Mesenchymal stem cell (in vitro differentiated cells and primary cell): ENCODE data around the gene SPC25.
"Not testable (repeated sequence)": the region's sequence is repeated elsewhere in the genome, so short reads cannot be mapped to it uniquely, and the experiment has no call there.

Experiments
- DNase-seq: peaks from one replicate; pipeline ENCODE4 v3.0.0-alpha.2; 2013
- H2AFZ ChIP-seq: one replicate; pipeline ENCODE4 v1.6.1; 2013; ENCODE audit warnings: low read depth, mild to moderate bottlenecking, control low read depth, inconsistent platforms, low read length, moderate library complexity
- H2AK5ac ChIP-seq: 2 replicates; pipeline ENCODE4 v1.6.1; 2013; ENCODE audit warnings: low read length, moderate library complexity, mild to moderate bottlenecking, inconsistent platforms; ENCODE audit not compliant: severe bottlenecking
- H2BK120ac ChIP-seq: one replicate; pipeline ENCODE4 v1.6.1; 2013; ENCODE audit warnings: low read depth, mild to moderate bottlenecking, inconsistent platforms, low read length, moderate library complexity
- H2BK12ac ChIP-seq, 2 experiments: one replicate each; pipeline ENCODE4 v1.6.1; 2013; ENCODE audit warnings: inconsistent platforms in 2 of 2, low read length in 2 of 2, mild to moderate bottlenecking in 2 of 2, moderate library complexity in 2 of 2, control low read depth in 1 of 2
- H2BK15ac ChIP-seq: one replicate; pipeline ENCODE4 v1.6.1; 2013; ENCODE audit warnings: mild to moderate bottlenecking, low read depth, inconsistent platforms; ENCODE audit not compliant: poor library complexity, severe bottlenecking
- H2BK5ac ChIP-seq: 2 replicates; pipeline ENCODE4 v1.6.1; 2013; ENCODE audit warnings: low read depth, mild to moderate bottlenecking, low read length, control low read depth, inconsistent platforms; ENCODE audit not compliant: poor library complexity, severe bottlenecking
- H3K14ac ChIP-seq, 2 experiments: one replicate each; pipeline ENCODE4 v1.6.1; 2013; ENCODE audit warnings: inconsistent platforms in 2 of 2, low read length in 2 of 2, control low read depth in 1 of 2, mild to moderate bottlenecking in 1 of 2, moderate library complexity in 1 of 2
- H3K18ac ChIP-seq, 2 experiments: one replicate each; pipeline ENCODE4 v1.6.1; 2013; ENCODE audit warnings: inconsistent platforms in 2 of 2, low read length in 2 of 2, control low read depth in 1 of 2, low read depth in 1 of 2, mild to moderate bottlenecking in 1 of 2
- H3K23ac ChIP-seq, 2 experiments: one replicate each; pipeline ENCODE4 v1.6.1; 2013; ENCODE audit warnings: inconsistent platforms in 2 of 2, low read length in 2 of 2, mild to moderate bottlenecking in 2 of 2, moderate library complexity in 2 of 2, control low read depth in 1 of 2
- H3K27ac ChIP-seq: 2 replicates; pipeline ENCODE4 v1.5.1; 2013; ENCODE audit warnings: mild to moderate bottlenecking, moderate library complexity, low read length, control low read depth, inconsistent platforms; ENCODE audit not compliant: poor library complexity, severe bottlenecking
- H3K27me3 ChIP-seq, 2 experiments: 2 replicates each; pipeline versions ENCODE4 v1.6.1 to v1.7.0; 2013; ENCODE audit warnings: low read length in 2 of 2, mild to moderate bottlenecking in 2 of 2, moderate library complexity in 2 of 2, control low read depth in 1 of 2, inconsistent platforms in 1 of 2; ENCODE audit not compliant: control insufficient read depth in 1 of 2, insufficient read depth in 1 of 2
- H3K36me3 ChIP-seq, 2 experiments: 2 replicates each; pipeline versions ENCODE4 v1.6.1 to v1.7.0; 2013; ENCODE audit warnings: low read length in 2 of 2, control low read depth in 1 of 2, inconsistent platforms in 1 of 2, low read depth in 1 of 2, mild to moderate bottlenecking in 1 of 2; ENCODE audit not compliant: insufficient read depth in 2 of 2, control insufficient read depth in 1 of 2
- H3K4ac ChIP-seq, 2 experiments: one replicate each; pipeline ENCODE4 v1.6.1; 2013; ENCODE audit warnings: inconsistent platforms in 2 of 2, low read length in 2 of 2, mild to moderate bottlenecking in 2 of 2, moderate library complexity in 2 of 2, control low read depth in 1 of 2, low read depth in 1 of 2
- H3K4me1 ChIP-seq: 2 replicates; pipeline ENCODE4 v1.6.1; 2013; ENCODE audit warnings: low read depth, low read length, control low read depth; ENCODE audit not compliant: control insufficient read depth, insufficient read depth
- H3K4me2 ChIP-seq: 2 replicates; pipeline ENCODE4 v1.6.1; 2013; ENCODE audit warnings: low read length, mild to moderate bottlenecking, inconsistent platforms; ENCODE audit not compliant: poor library complexity, severe bottlenecking
- H3K4me3 ChIP-seq, 2 experiments: 2 replicates each; pipeline versions ENCODE4 v1.5.1 to v1.7.0; 2013; ENCODE audit warnings: low read length in 2 of 2, mild to moderate bottlenecking in 2 of 2, control low read depth in 1 of 2, low read depth in 1 of 2; ENCODE audit not compliant: insufficient read depth in 1 of 2
- H3K79me1 ChIP-seq: replicated peaks from 2 replicates; pipeline ENCODE4 v1.6.1; 2013; ENCODE audit warnings: mild to moderate bottlenecking, control low read depth, low read length, inconsistent platforms; ENCODE audit not compliant: poor library complexity, severe bottlenecking
- H3K9ac ChIP-seq: 2 replicates; pipeline ENCODE4 v1.7.0; 2013; ENCODE audit warnings: mild to moderate bottlenecking, low read length, moderate library complexity
- H3K9me3 ChIP-seq: 2 replicates; pipeline ENCODE4 v1.7.0; 2013; ENCODE audit warnings: mild to moderate bottlenecking, low read length; ENCODE audit not compliant: control insufficient read depth
- H4K8ac ChIP-seq: one replicate; pipeline ENCODE4 v1.6.1; 2013; ENCODE audit warnings: inconsistent platforms, mild to moderate bottlenecking, low read length, moderate library complexity
- H4K91ac ChIP-seq: one replicate; pipeline ENCODE4 v1.6.1; 2013; ENCODE audit warnings: mild to moderate bottlenecking, low read length, inconsistent platforms
- WGBS: methylation state at CpG from one replicate; pipeline ENCODE4 v1.1.7; 2013; ENCODE audit warnings: mixed read lengths; 5-methylcytosine and 5-hydroxymethylcytosine counted together

SPC25 gene

GRCh38 chr2:168934826-168935225 is 44.6 kb upstream of the SPC25 start:
- H2AK5ac ChIP-seq = no peak overlapping the region
- H4K91ac ChIP-seq = no peak overlapping the region
- no peaks in the 10 kb centered on the region for H3K9me3 ChIP-seq
- no peak overlapping the region for H3K23ac ChIP-seq
- H3K27me3 ChIP-seq = peaks cover 5 to 25% of the 10 kb centered on the region in 2 experiments
- H3K27ac ChIP-seq = no peak overlapping the region
- H4K8ac ChIP-seq = no peak overlapping the region
- H3K36me3 ChIP-seq = no peaks in the 10 kb centered on the region
- DNase-seq = no peak
- H3K18ac ChIP-seq = no peak overlapping the region
- no peak overlapping the region for H3K4me3 ChIP-seq
- no peak overlapping the region for H2AFZ ChIP-seq
- no peaks in the 10 kb centered on the region for H3K79me1 ChIP-seq
- no peak overlapping the region for H3K9ac ChIP-seq
- H3K4me1 ChIP-seq = no peaks in the 10 kb centered on the region
- H3K4ac ChIP-seq = no peak overlapping the region
- H3K4me2 ChIP-seq = no peak overlapping the region
- H2BK12ac ChIP-seq = no peak overlapping the region
- no peak overlapping the region for H2BK120ac ChIP-seq
- no peak overlapping the region for H2BK15ac ChIP-seq
- H3K14ac ChIP-seq = no peak overlapping the region
- no peak overlapping the region for H2BK5ac ChIP-seq
- 96% methylated on average over 2 of the region's 2 CpGs for WGBS

DNA sequence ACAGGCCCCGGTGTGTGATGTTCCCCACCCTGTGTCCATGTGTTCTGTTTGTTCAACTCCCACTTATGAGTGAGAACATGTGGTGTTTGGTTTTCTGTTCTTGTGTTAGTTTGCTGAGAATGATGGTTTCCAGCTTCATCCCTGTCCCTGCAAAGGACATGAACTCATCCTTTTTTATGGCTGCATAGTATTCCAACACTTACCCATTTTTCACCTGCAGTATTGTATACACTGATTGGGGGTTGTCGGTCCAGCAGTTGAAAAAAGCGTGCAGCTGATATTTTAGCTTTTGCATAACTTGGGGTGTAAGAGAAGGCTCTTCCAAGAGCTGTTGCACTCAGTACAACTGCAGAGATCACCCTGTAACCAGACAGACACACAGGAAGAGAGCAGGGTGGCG is 41.9 kb upstream of the SPC25 start:
- H2BK15ac ChIP-seq, H3K27ac ChIP-seq, H4K91ac ChIP-seq, H2BK12ac ChIP-seq, H3K4me1 ChIP-seq, H2AK5ac ChIP-seq, H3K14ac ChIP-seq, H2BK5ac ChIP-seq, H3K9me3 ChIP-seq, H3K4me2 ChIP-seq, H3K23ac ChIP-seq, H3K4me3 ChIP-seq, H3K18ac ChIP-seq, H3K79me1 ChIP-seq, H2BK120ac ChIP-seq, H3K9ac ChIP-seq, H2AFZ ChIP-seq, H4K8ac ChIP-seq, DNase-seq, H3K36me3 ChIP-seq, H3K4ac ChIP-seq: not testable (repeated sequence)
- 90% methylated on average over 2 of the region's 4 CpGs for WGBS
- H3K27me3 ChIP-seq = peaks cover 5 to 28% of the 10 kb centered on the region in 2 experiments

GRCh38 chr2:168930242-168930641 is 40.0 kb upstream of the SPC25 start:
- H3K14ac ChIP-seq = no peak overlapping the region
- H2BK5ac ChIP-seq = no peak overlapping the region
- no peak overlapping the region for H2AFZ ChIP-seq
- H2AK5ac ChIP-seq = no peak overlapping the region
- H3K27me3 ChIP-seq = peaks cover 5 to 29% of the 10 kb centered on the region in 2 experiments
- no peak overlapping the region for H4K91ac ChIP-seq
- H3K4me1 ChIP-seq = no peaks in the 10 kb centered on the region
- no peak for DNase-seq
- H3K23ac ChIP-seq = no peak overlapping the region
- H3K4ac ChIP-seq = no peak overlapping the region
- H3K18ac ChIP-seq = no peak overlapping the region
- no peaks in the 10 kb centered on the region for H3K9me3 ChIP-seq
- no peak overlapping the region for H2BK120ac ChIP-seq
- H3K9ac ChIP-seq = no peak overlapping the region
- no peak overlapping the region for H3K27ac ChIP-seq
- H4K8ac ChIP-seq = no peak overlapping the region
- no peak overlapping the region for H3K4me2 ChIP-seq
- WGBS = 100% methylated on average over 1 of the region's 1 CpG
- H2BK12ac ChIP-seq = no peak overlapping the region
- no peak overlapping the region for H2BK15ac ChIP-seq
- no peaks in the 10 kb centered on the region for H3K36me3 ChIP-seq
- H3K4me3 ChIP-seq = no peak overlapping the region
- H3K79me1 ChIP-seq = no peaks in the 10 kb centered on the region

DNA sequence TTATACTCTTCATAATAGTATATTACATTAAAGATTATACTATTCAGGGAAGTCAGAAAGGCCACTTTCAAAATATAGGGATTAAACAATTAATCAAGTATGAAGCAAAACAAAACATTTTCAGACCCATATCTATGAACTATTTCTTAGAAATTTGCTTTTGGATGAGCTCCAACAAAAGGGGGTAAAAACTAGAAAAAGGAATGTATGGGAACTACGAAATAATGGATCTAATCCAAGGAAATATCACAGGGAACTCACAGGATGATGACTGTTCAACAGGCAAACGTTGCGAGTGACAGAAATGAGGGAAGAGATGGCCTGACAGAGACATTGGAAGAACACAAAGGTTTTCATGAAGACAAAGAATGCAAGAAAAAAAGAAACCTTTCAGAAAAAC is 38.8 kb upstream of the SPC25 start:
- H2BK120ac ChIP-seq = no peak overlapping the region
- H3K27ac ChIP-seq = no peak overlapping the region
- no peak overlapping the region for H3K9ac ChIP-seq
- H3K4me2 ChIP-seq = no peak overlapping the region
- H3K79me1 ChIP-seq = no peaks in the 10 kb centered on the region
- no peak overlapping the region for H3K4me3 ChIP-seq
- 84% methylated on average over 3 of the region's 3 CpGs for WGBS
- H2BK12ac ChIP-seq = no peak overlapping the region
- no peak overlapping the region for H2BK5ac ChIP-seq
- H3K14ac ChIP-seq = no peak overlapping the region
- H2AK5ac ChIP-seq = no peak overlapping the region
- H4K91ac ChIP-seq = no peak overlapping the region
- H3K4me1 ChIP-seq = no peaks in the 10 kb centered on the region
- peaks cover 5 to 37% of the 10 kb centered on the region in 2 experiments for H3K27me3 ChIP-seq
- H3K18ac ChIP-seq = no peak overlapping the region
- no peak overlapping the region for H3K4ac ChIP-seq
- no peak overlapping the region for H2AFZ ChIP-seq
- no peak overlapping the region for H3K23ac ChIP-seq
- no peak overlapping the region for H4K8ac ChIP-seq
- no peak overlapping the region for H2BK15ac ChIP-seq
- no peak for DNase-seq
- no peaks in the 10 kb centered on the region for H3K36me3 ChIP-seq
- no peaks in the 10 kb centered on the region for H3K9me3 ChIP-seq
